Measurements from ENCODE around the gene PCBP4. TPM values are rescaled to one million over a fixed set of nuclear protein-coding genes. Genes with fewer than 3 reads are reported as not detected.

Gene PCBP4
- total RNA-seq, 1 experiment from 2014 or later: 28.7 TPM

- peak; percentile 93 for TF ChIP-seq FOXP1 (CRISPR knock-in tag; IDR thresholded peaks at IDR 0.05; ENCODE audit: borderline replicate concordance)
- no peak for TF ChIP-seq GRHL2 (CRISPR knock-in tag; IDR thresholded peaks at IDR 0.05; ENCODE audit: insufficient replicate concordance, severe bottlenecking)
- no peak; the same call in 1 of the 2 replicates for TF ChIP-seq HMGXB4 (CRISPR knock-in tag; IDR thresholded peaks at IDR 0.05)
- peak; percentile 85; the same call in 1 of the 2 replicates for TF ChIP-seq KAT7 (CRISPR knock-in tag; IDR thresholded peaks at IDR 0.05; ENCODE audit: borderline replicate concordance)
- no peak for TF ChIP-seq ZNF317 (CRISPR knock-in tag; IDR thresholded peaks at IDR 0.05; ENCODE audit: borderline replicate concordance, low read depth)
- peak; percentile 91 for TF ChIP-seq NR2C2 (CRISPR knock-in tag; IDR thresholded peaks at IDR 0.05)
- TF ChIP-seq ZNF532 (CRISPR knock-in tag; IDR thresholded peaks at IDR 0.05; ENCODE audit: borderline replicate concordance): no peak
- no peak for TF ChIP-seq NFYB (CRISPR knock-in tag; conservative IDR thresholded peaks at IDR 0.05; ENCODE audit: low read depth)
- 0 out of 2 replicates have a peak, but pooled peaks have one; percentile 48 for TF ChIP-seq ZBTB21 (CRISPR knock-in tag; IDR thresholded peaks at IDR 0.05; ENCODE audit: borderline replicate concordance)
- TF ChIP-seq CREB1 (CRISPR knock-in tag; IDR thresholded peaks at IDR 0.05): peak; percentile 67; the same call in 1 of the 2 replicates
- no peak for TF ChIP-seq ZMAT4 (CRISPR knock-in tag; IDR thresholded peaks at IDR 0.05)
- TF ChIP-seq TP53 (CRISPR knock-in tag; IDR thresholded peaks at IDR 0.05): peak; percentile 61; the same call in 1 of the 2 replicates
- 0 out of 2 replicates have a peak, but pooled peaks have one; percentile 53 for TF ChIP-seq ZBTB43 (CRISPR knock-in tag; IDR thresholded peaks at IDR 0.05)
- TF ChIP-seq ZNF138 (CRISPR knock-in tag; conservative IDR thresholded peaks at IDR 0.05): no peak
- peak; percentile 68; the same call in 1 of the 2 replicates for TF ChIP-seq ZNF281 (CRISPR knock-in tag; IDR thresholded peaks at IDR 0.05)
- no peak for TF ChIP-seq ATF2 (CRISPR knock-in tag; IDR thresholded peaks at IDR 0.05; ENCODE audit: borderline replicate concordance, low read depth)
- TF ChIP-seq ELF4 (CRISPR knock-in tag; IDR thresholded peaks at IDR 0.05; ENCODE audit: low read depth): no peak
- peak; percentile 8; the same call in 1 of the 2 replicates for TF ChIP-seq ZNF416 (CRISPR knock-in tag; IDR thresholded peaks at IDR 0.05)
- no peak for TF ChIP-seq GTF2I (CRISPR knock-in tag; conservative IDR thresholded peaks at IDR 0.05)
- no peak for TF ChIP-seq RELA (CRISPR knock-in tag; IDR thresholded peaks at IDR 0.05; ENCODE audit: borderline replicate concordance)
- TF ChIP-seq AR (CRISPR knock-in tag; IDR thresholded peaks at IDR 0.05): 0 out of 2 replicates have a peak, but pooled peaks have one; percentile 35
Measured at GRCh38 chr3:51995346-51996163, 28.3 kb upstream of the PCBP4 start, which contains the start of gene RPL29 (continued).
